A172 (cell line): ENCODE results near the gene DNAAF9. TPM values are rescaled to one million over a fixed set of nuclear protein-coding genes. Genes with fewer than 3 reads are reported as not detected.
"Not testable (repeated sequence)": the region's sequence is repeated elsewhere in the genome, so short reads cannot be mapped to it uniquely, and the experiment has no call there.

Source experiments
- DNase-seq: peaks from one replicate; pipeline ENCODE4 v3.0.0-alpha.2; 2015; ENCODE audit warnings: low spot score
- total RNA-seq: library from RNA; depleted of rRNA; stranded (reverse); fragments of >200 nt; shearing (Covaris generic); gene quantifications from 2 replicates; pipeline ENCODE4 v1.2.3, GENCODE V29; 2014; rRNA removed

Gene DNAAF9
- 2.1 and 2.8 TPM in 2 replicates for total RNA-seq

- DNase-seq = peak; percentile 45
These were observed at the start of gene DNAAF9 for GRCh38 chr20:3407040-3407770. Gene DNAAF9, minus strand, starts transcription at chr20:3407669. Its CDS starts 112 bp downstream, at chr20:3407557.

GRCh38 chr20:3456648-3457047 lies 49.2 kb upstream of the DNAAF9 start:
- no peak for DNase-seq

- DNase-seq = no peak
These were observed 47.4 kb upstream of the DNAAF9 start for GRCh38 chr20:3454831-3455230.

GRCh38 chr20:3452690-3453089 lies 45.2 kb upstream of the DNAAF9 start:
- DNase-seq = peak; percentile 35

GRCh38 chr20:3452136-3452535 lies 44.7 kb upstream of the DNAAF9 start:
- DNase-seq = no peak

GRCh38 chr20:3449319-3449718 lies 41.9 kb upstream of the DNAAF9 start:
- DNase-seq = no peak

GRCh38 chr20:3447321-3447720 lies 39.9 kb upstream of the DNAAF9 start:
- no peak for DNase-seq

- DNase-seq = no peak
These were observed 39.3 kb upstream of the DNAAF9 start for GRCh38 chr20:3446779-3447178.

GRCh38 chr20:3436864-3437574 lies 29.6 kb upstream of the DNAAF9 start:
- no peak for DNase-seq

GRCh38 chr20:3434232-3434631 lies 26.8 kb upstream of the DNAAF9 start:
- no peak for DNase-seq

- no peak for DNase-seq
These were observed 26.3 kb upstream of the DNAAF9 start for GRCh38 chr20:3433744-3434143.

- DNase-seq = no peak
These were observed 25.4 kb upstream of the DNAAF9 start for GRCh38 chr20:3432844-3433243.

- DNase-seq = no peak
These were observed 23.6 kb upstream of the DNAAF9 start for GRCh38 chr20:3431109-3431508.

- no peak for DNase-seq
These were observed 23.1 kb upstream of the DNAAF9 start for GRCh38 chr20:3430376-3431069.

- not testable (repeated sequence) for DNase-seq
These were observed 19.3 kb upstream of the DNAAF9 start for GRCh38 chr20:3426766-3427165.

GRCh38 chr20:3423126-3423525 lies 15.7 kb upstream of the DNAAF9 start:
- no peak for DNase-seq

- no peak for DNase-seq
These were observed 14.5 kb upstream of the DNAAF9 start for GRCh38 chr20:3421985-3422384.

- no peak for DNase-seq
These were observed 12.8 kb upstream of the DNAAF9 start for GRCh38 chr20:3420211-3420707.

GRCh38 chr20:3418161-3418560 lies 10.7 kb upstream of the DNAAF9 start:
- DNase-seq = not testable (repeated sequence)

- no peak for DNase-seq
These were observed 6.7 kb upstream of the DNAAF9 start for GRCh38 chr20:3414122-3414521.

GRCh38 chr20:3413393-3413889 lies 6.0 kb upstream of the DNAAF9 start:
- no peak for DNase-seq
